GM12873 (cell line): ENCODE results near the gene OR6J1.

Experiments
- CTCF ChIP-seq: IDR thresholded peaks from 2 replicates; pipeline ENCODE4 v1.5.1; 2012; ENCODE audit warnings: low read depth, mild to moderate bottlenecking, moderate library complexity, low read length, control low read depth; ENCODE audit not compliant: insufficient read depth; ENCODE audit errors: missing control alignments

Gene OR6J1

GRCh38 chr14:22644305-22644635 lies at the start of gene OR6J1:
OR6J1 (minus strand) TSS chr14:22644352; CDS start chr14:22634811, 9,541 bp downstream.
- TF ChIP-seq CTCF = no peak

- TF ChIP-seq CTCF = no peak
Measured at GRCh38 chr14:22692194-22692593, 48.0 kb upstream of the OR6J1 start.

GRCh38 chr14:22691171-22691570 lies 47.0 kb upstream of the OR6J1 start:
- no peak for TF ChIP-seq CTCF

GRCh38 chr14:22689199-22689598 lies 45.0 kb upstream of the OR6J1 start:
- TF ChIP-seq CTCF = no peak

- no peak for TF ChIP-seq CTCF
Measured at GRCh38 chr14:22685467-22685866, 41.3 kb upstream of the OR6J1 start.

- TF ChIP-seq CTCF = no peak
Measured at GRCh38 chr14:22678221-22678620, 34.1 kb upstream of the OR6J1 start.

GRCh38 chr14:22671622-22672021 lies 27.5 kb upstream of the OR6J1 start:
- no peak for TF ChIP-seq CTCF
